Loucy (cell line): ENCODE data around the gene PTPRQ.

Source experiments
- EZH2phosphoT487 ChIP-seq: fragments of 200-600 bp; IDR thresholded peaks from 2 replicates; pipeline ENCODE4 v1.6.1; 2018; ENCODE audit warnings: antibody characterized with exemption, mild to moderate bottlenecking, moderate library complexity, borderline replicate concordance
- TF ChIP-seq, protein P1 (sequence below): fragments of 200-600 bp; sonication (generic); conservative IDR thresholded peaks from 2 replicates; pipeline ENCODE4 v1.5.1; 2014; ENCODE audit warnings: mild to moderate bottlenecking, antibody characterized with exemption, low read length

DNA sequence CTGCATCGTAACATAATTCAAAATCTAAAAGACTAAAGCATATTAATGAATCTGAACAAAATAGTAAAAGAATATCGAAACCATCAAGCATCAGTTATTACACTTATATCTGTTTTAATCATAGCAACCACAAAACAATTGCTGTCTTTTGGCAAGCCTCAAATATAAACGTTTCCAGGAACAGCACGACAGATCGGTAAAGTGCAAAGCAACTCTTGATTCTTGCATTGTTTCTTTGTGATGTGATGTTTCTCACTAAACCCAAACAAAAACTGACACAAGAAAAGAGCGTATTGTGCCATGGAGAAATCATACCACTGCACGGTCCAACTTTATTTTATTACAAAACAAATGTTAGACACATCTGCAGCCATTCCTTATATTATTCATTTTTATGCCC is 254.2 kb downstream of the PTPRQ start:
- TF ChIP-seq, protein P1, sequence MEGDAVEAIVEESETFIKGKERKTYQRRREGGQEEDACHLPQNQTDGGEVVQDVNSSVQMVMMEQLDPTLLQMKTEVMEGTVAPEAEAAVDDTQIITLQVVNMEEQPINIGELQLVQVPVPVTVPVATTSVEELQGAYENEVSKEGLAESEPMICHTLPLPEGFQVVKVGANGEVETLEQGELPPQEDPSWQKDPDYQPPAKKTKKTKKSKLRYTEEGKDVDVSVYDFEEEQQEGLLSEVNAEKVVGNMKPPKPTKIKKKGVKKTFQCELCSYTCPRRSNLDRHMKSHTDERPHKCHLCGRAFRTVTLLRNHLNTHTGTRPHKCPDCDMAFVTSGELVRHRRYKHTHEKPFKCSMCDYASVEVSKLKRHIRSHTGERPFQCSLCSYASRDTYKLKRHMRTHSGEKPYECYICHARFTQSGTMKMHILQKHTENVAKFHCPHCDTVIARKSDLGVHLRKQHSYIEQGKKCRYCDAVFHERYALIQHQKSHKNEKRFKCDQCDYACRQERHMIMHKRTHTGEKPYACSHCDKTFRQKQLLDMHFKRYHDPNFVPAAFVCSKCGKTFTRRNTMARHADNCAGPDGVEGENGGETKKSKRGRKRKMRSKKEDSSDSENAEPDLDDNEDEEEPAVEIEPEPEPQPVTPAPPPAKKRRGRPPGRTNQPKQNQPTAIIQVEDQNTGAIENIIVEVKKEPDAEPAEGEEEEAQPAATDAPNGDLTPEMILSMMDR, result no peak
- no peak for TF ChIP-seq EZH2phosphoT487
